HepG2 (cell line): ENCODE measurements around the gene ZBTB7C. TPM values are rescaled to one million over a fixed set of nuclear protein-coding genes. Genes with fewer than 3 reads are reported as not detected.

Experiments
- ATAC-seq: fragments of 200-7000 bp; cut with Tn5 transposase; 3 replicates; pipeline ENCODE4 v1.9.1; 2020; ENCODE audit warnings: mild to moderate bottlenecking, moderate library complexity
- BruUV-seq: library from RNA; stranded (reverse); fragments of 400-500 nt; replicated peaks from 2 replicates; lab custom pipeline; 2021; lab: Mats Ljungman, UMichigan
- CTCF ChIA-PET: fragments of 300-600 bp; formaldehyde crosslinking; extraction: SDS; loops from one replicate; lab custom pipeline; 2021; ENCODE audit warnings: low total read pairs, inconsistent platforms, low intra/inter-chr PET ratio; lab: Yijun Ruan, JAX
- POLR2A ChIA-PET: fragments of 350-600 bp; sonication (Branson Sonifier 250); formaldehyde crosslinking; loops from one replicate; lab custom pipeline; 2020; ENCODE audit warnings: antibody characterized with exemption, inconsistent platforms; lab: Yijun Ruan, JAX
- DNase-seq: peaks from one replicate; pipeline ENCODE4 v3.0.0-alpha.2; 2015; ENCODE audit warnings: low spot score
- FAIRE-seq: peaks from 3 replicates; lab custom pipeline; 2011; peaks lifted over from hg19 to GRCh38; lab: Jason Lieb, UNC
- H2AFZ ChIP-seq: one replicate; pipeline ENCODE4 v1.6.1; 2011; ENCODE audit warnings: low read length, inconsistent platforms
- H3K27ac ChIP-seq: fragments of 300-600 bp; 3 replicates; pipeline ENCODE4 v1.8.0; 2011; ENCODE audit warnings: mixed run types, mild to moderate bottlenecking, mixed read lengths, low read length, inconsistent platforms; ENCODE audit not compliant: insufficient read depth; ENCODE audit errors: extremely low read length
- H3K27me3 ChIP-seq, 2 experiments: fragments of 200-600 bp in 1 of 2; 2 replicates in 1 of 2; 3 replicates in 1 of 2; pipeline versions ENCODE4 v1.6.0 to v1.8.0; 2011; ENCODE audit warnings: low read length in 2 of 2, mild to moderate bottlenecking in 2 of 2, moderate library complexity in 2 of 2, inconsistent platforms in 1 of 2; ENCODE audit not compliant: insufficient read depth in 2 of 2, control insufficient read depth in 1 of 2
- H3K36me3 ChIP-seq, 2 experiments: fragments of 200-600 bp in 1 of 2; replicated peaks in 1 of 2; 2 replicates in 1 of 2; 3 replicates in 1 of 2; pipeline versions ENCODE4 v1.5.1 to v1.8.0; 2011; ENCODE audit warnings: low read length in 2 of 2, inconsistent platforms in 1 of 2; ENCODE audit not compliant: insufficient read depth in 2 of 2, control insufficient read depth in 1 of 2
- H3K4me1 ChIP-seq: 2 replicates; pipeline ENCODE4 v1.5.1; 2012; ENCODE audit warnings: low read length, inconsistent platforms; ENCODE audit not compliant: insufficient read depth
- H3K4me2 ChIP-seq: 2 replicates; pipeline ENCODE4 v1.6.0; 2011; ENCODE audit warnings: low read depth, low read length, inconsistent platforms
- H3K4me3 ChIP-seq, 3 experiments: fragments of 200-600 bp in 1 of 3; sonication (generic), shearing (Covaris generic) in 1 of 3; replicated peaks in 1 of 3; 2 replicates each; pipeline ENCODE4 v1.5.1; 2011 to 2016; ENCODE audit warnings: low read length in 3 of 3, inconsistent platforms in 2 of 3, low read depth in 2 of 3, mild to moderate bottlenecking in 2 of 3, control low read depth in 1 of 3, mixed read lengths in 1 of 3; ENCODE audit not compliant: insufficient read depth in 1 of 3
- H3K79me2 ChIP-seq: one replicate; pipeline ENCODE4 v1.6.1; 2011; ENCODE audit warnings: low read length, inconsistent platforms; ENCODE audit not compliant: insufficient read depth
- H3K9ac ChIP-seq: 2 replicates; pipeline ENCODE4 v1.6.0; 2011; ENCODE audit warnings: mild to moderate bottlenecking, low read depth, low read length, inconsistent platforms; ENCODE audit not compliant: insufficient read depth
- H3K9me3 ChIP-seq: 2 replicates; pipeline ENCODE4 v1.5.1; 2012; ENCODE audit warnings: mild to moderate bottlenecking, low read length
- H4K20me1 ChIP-seq: 2 replicates; pipeline ENCODE4 v1.6.0; 2011; ENCODE audit warnings: inconsistent platforms, mild to moderate bottlenecking, low read length, moderate library complexity; ENCODE audit not compliant: insufficient read depth
- CEBPB ChIP-seq: IDR thresholded peaks from 2 replicates; pipeline ENCODE4 v1.6.1; 2011; ENCODE audit warnings: low read depth, low read length, improper control_type of control experiment, borderline replicate concordance
- REPIN1 ChIP-seq: sonication (generic); formaldehyde crosslinking; IDR thresholded peaks from 2 replicates; pipeline ENCODE4 v1.8.0; 2022; ENCODE audit warnings: missing genetic modification reagents, low read depth, mild to moderate bottlenecking, borderline replicate concordance
- ZNF225 ChIP-seq: sonication (generic); formaldehyde crosslinking; IDR thresholded peaks from 2 replicates; pipeline ENCODE4 v1.4.0; 2020; ENCODE audit warnings: mild to moderate bottlenecking, missing genetic modification reagents
- ZNF326 ChIP-seq: sonication (generic); formaldehyde crosslinking; IDR thresholded peaks from 2 replicates; pipeline ENCODE4 v1.4.0; 2020; ENCODE audit warnings: missing genetic modification reagents, borderline replicate concordance
- ZNF629 ChIP-seq: sonication (generic); formaldehyde crosslinking; conservative IDR thresholded peaks from 2 replicates; pipeline ENCODE4 v1.5.0; 2020; ENCODE audit warnings: missing genetic modification reagents
- whole genome bisulfite sequencing: methylation state at CpG from one replicate; pipeline ENCODE4 v1.1.6; 2017; ENCODE audit warnings: low lambda C conversion rate; 5-methylcytosine and 5-hydroxymethylcytosine counted together
- in situ Hi-C: cut with HindIII; loops from 2 replicates; pipeline ENCODE4 v1.10.0; 2017; ENCODE audit warnings: low pct_unique_long_range_greater_than_20kb; ENCODE audit not compliant: extremely low pct_ligation_motif_present
- intact Hi-C: fragments of 100-400 bp; cut with micrococcal nuclease; formaldehyde crosslinking; loops from one replicate; pipeline ENCODE4 v1.10.0; 2022; ENCODE audit not compliant: unreplicated experiment
- polyA plus RNA-seq, 8 experiments: library from polyadenylated mRNA; depleted of rRNA in 3 of 8; stranded (reverse) in 7 of 8; unstranded in 1 of 8; fragments of >200 nt; fragmentation: Illumina TruSeq in 4 of 8; extraction: Trizol in 4 of 8; gene quantifications; 2 replicates each; pipeline versions ENCODE4 v1.2.1 to v1.2.3, GENCODE V29; 2011 to 2016; ENCODE audit warnings: low read depth in 4 of 8, missing spikeins in 1 of 8, mixed read lengths in 1 of 8; ENCODE audit not compliant: insufficient read depth in 1 of 8
- total RNA-seq, 5 experiments: library from RNA; depleted of rRNA; stranded (reverse); fragments of >200 nt; fragmentation: Illumina TruSeq; extraction: Trizol; gene quantifications; 2 replicates each; pipeline ENCODE4 v1.2.3, GENCODE V29; 2016; ENCODE audit warnings: low read depth in 1 of 5

ZBTB7C gene
- total and polyA plus RNA-seq, 2 of the 13 experiments (the other 11 are each of a cell fraction or from before 2014, with no cell fraction given): 0.01 to 0.04 TPM

DNA sequence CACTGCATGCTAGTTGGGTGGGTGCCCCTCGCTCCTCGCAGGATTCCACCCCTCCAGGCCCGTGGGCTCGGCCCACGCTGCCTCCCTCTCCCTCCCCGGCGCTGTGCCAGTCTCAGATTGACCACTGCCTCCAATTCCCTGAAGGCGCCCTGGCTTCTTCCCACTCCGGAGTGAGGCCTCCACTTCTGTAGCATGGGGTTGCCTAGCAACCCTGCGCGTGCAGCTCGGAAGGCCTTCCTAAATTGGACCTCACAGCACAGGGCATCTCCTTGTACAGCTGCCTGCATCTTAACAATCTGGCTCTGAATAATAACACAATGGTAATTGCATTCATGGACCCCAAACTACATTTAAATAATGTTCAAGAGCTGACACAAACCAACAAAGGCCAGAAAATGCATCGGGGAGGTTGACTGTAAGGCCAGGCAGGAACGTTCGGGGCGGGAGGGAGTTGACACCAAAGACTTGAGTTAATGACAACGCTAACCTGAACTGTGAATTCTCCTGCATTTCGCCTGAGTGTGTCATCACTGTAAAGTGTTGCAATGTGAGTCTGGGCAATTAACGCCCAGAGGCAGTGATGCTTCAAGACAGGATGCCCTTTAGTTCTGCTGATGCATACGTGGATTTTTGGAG lies 222.9 kb downstream of the ZBTB7C start:
- no TSS peak for BruUV-seq
- POLR2A ChIA-PET: no interaction called here
- FAIRE-seq (no peak), DNase-seq (no peak), ATAC-seq (no peak)
- Histone ChIP-seq H3K79me2 (no peaks in the 10 kb centered on the region), H3K9me3 (no peaks in the 10 kb centered on the region), H3K4me2 (no peak overlapping the region), H3K4me3 (no peak overlapping the region), H2AFZ (no peak overlapping the region)
- WGBS: 11% methylated on average over 16 of the region's 20 CpGs
- CTCF ChIA-PET: no interaction called here
- TF ChIP-seq CEBPB: 0 out of 2 replicates have a peak, but pooled peaks have one; percentile 33
- no peak for TF ChIP-seq ZNF326 (CRISPR knock-in tag)
- TF ChIP-seq, all 625 proteins: peak for 1
- Histone ChIP-seq H3K27me3 (peaks cover 5 to 15% of the 10 kb centered on the region in 2 experiments; a peak in 4 of 5 replicates), H4K20me1 (no peaks in the 10 kb centered on the region), H3K9ac (no peak overlapping the region), H3K36me3 (no peaks in the 10 kb centered on the region), H3K4me1 (no peaks in the 10 kb centered on the region), H3K27ac (no peak overlapping the region)
- intact Hi-C loops (no loop called here), in situ Hi-C loops (no loop called here)

DNA sequence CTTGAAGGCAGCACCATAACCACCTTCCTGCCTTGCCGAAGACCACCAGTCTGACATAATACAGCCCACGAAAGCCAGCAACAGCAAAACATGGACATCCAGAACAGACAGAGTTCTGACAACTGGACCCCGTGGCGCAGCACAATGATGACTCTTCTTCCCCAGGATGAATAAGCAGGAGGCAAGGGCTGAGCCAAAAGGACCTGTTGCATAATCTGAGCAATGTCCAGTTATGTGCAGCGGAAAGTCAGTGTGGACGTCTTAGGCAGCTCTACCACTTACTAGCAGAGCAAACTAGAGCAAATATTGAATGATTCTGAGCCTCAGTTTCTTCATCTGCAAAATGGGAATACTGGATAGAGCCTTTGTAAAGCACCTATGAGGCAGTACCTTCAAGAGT lies 225.1 kb downstream of the ZBTB7C start:
- Histone ChIP-seq H3K9me3 (no peaks in the 10 kb centered on the region), H3K4me3 (no peak overlapping the region), H2AFZ (no peak overlapping the region), H3K36me3 (no peaks in the 10 kb centered on the region), H3K4me2 (no peak overlapping the region), H3K27ac (no peak overlapping the region), H4K20me1 (no peaks in the 10 kb centered on the region), H3K9ac (no peak overlapping the region), H3K27me3 (peaks cover 6 to 15% of the 10 kb centered on the region in 2 experiments; a peak in 4 of 5 replicates), H3K4me1 (peaks cover 5% of the 10 kb centered on the region; the same call in 1 of the 2 replicates), H3K79me2 (no peaks in the 10 kb centered on the region)
- ChIA-PET CTCF (no interaction called here), POLR2A (no interaction called here)
- FAIRE-seq: no peak
- WGBS: 54% methylated on average over 4 of the region's 6 CpGs
- ATAC-seq: no peak
- no TSS peak for BruUV-seq
- in situ Hi-C loops (no loop called here), intact Hi-C loops (no loop called here)
- TF ChIP-seq ZNF629 (CRISPR knock-in tag) (0 out of 2 replicates have a peak, but pooled peaks have one; percentile 45), REPIN1 (CRISPR knock-in tag) (no peak), ZNF225 (CRISPR knock-in tag) (no peak)
- no peak for DNase-seq
